CD4-positive, alpha-beta T cell treated with Interferon alpha-2 for 1 hour (primary cell): Measurements from ENCODE around the gene ADAMTSL1.

Experiments
- DNase-seq, 2 donors: peaks; one replicate each; pipeline ENCODE4 v3.0.0-alpha.2; 2020 to 2022

The ADAMTSL1 gene

GRCh38 chr9:18616976-18617375 is 143.0 kb downstream of the ADAMTSL1 start:
- no peak for DNase-seq

DNA sequence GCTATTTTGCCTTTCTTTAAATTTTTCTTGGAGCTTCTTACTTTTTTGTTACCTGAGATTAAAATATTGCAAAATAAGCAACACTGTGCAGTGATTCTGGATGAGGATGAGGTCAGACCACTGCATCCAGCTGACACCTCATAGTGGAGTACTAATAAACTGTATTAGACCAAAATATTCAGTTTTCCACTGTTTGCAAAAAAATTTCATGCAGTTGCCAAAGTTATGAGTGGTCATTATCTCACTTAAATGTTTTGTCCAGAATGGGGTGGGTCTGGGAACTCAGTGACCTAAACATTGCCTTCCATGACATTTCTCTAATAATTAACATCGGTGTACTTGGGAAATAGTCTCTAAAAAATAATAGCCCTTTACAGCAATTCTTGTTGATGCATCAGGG is 143.8 kb downstream of the ADAMTSL1 start:
- no peak for DNase-seq

DNA sequence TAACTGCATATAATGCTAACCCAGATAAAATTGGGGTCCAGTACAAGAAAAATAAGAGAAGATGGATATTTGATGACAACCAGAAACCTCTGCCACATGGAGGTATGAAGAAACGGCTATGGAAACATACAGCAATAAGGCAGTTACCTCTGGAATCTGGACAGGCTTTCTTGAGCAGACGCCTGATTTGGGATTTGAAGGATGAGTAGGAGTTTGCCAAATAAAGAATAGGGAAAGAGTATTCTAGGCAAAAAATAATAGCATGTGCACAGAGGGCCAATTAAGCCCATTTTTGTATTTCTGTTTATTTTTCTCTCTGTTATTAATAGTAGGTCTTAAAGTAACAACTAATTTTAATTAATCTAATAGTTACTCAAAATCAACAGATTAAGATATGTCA is 144.9 kb downstream of the ADAMTSL1 start:
- no peak for DNase-seq

GRCh38 chr9:18622186-18622836 is 148.4 kb downstream of the ADAMTSL1 start:
- no peak for DNase-seq

- no peak for DNase-seq
These were observed 149.5 kb downstream of the ADAMTSL1 start for GRCh38 chr9:18623221-18624079.

GRCh38 chr9:18626046-18626698 is 152.2 kb downstream of the ADAMTSL1 start:
- no peak for DNase-seq

DNA sequence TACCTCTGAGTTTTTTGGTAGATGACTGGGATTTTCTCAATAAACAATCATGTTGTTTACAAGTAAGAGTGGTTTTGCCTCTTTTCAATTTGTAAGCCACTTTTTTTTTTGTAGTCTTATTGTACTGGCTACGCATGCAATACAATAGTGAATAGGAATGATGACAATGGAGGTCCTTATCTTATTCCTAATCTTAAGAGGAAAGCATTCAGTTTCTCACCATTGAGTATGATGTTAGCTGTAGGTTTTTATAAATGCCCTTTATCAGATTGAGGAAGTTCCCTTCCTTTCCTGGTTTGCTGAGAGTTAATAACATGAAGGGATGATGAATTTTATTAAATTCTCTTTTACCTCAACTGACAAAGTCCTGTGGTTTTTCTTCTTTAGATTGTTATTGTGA is 155.2 kb downstream of the ADAMTSL1 start:
- DNase-seq = no peak

DNA sequence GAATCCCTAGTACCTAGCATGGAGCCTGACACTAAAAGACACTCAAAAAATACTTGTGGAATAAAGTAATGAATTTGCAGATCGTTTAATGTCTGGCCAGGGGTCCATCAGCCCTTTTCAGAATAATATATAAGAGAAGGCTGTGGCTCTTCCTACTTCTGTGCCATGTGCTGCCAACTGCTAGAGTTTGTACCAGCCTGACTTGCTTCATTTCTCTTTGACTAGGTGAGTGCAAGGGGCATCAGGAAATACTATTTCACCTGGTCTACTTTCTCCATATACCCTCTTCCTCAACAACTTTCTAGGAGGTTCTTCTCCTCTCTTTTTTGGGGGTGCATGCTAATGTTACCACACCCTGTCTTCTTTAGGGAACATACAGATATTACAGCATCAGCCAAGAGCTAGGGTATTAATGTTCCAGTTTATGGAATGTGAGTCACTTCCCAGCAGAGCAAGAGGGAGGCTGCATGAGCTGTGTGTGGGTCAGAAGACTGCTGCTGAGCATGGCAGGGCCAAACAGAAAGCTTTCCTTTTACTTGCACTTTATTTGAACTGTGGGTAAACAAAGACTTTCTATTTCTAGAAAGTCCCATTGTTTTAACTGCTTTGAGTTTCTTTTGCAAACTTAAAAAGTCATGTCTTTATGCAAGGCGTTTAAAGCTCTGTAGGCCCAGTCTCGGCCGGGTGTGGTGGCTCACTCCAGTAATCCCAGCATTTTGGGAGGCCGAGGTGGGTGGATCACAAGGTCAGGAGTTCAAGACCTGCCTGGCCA is 158.9 kb downstream of the ADAMTSL1 start:
- DNase-seq = no peak

GRCh38 chr9:18636781-18637180 is 162.8 kb downstream of the ADAMTSL1 start:
- DNase-seq = no peak

DNA sequence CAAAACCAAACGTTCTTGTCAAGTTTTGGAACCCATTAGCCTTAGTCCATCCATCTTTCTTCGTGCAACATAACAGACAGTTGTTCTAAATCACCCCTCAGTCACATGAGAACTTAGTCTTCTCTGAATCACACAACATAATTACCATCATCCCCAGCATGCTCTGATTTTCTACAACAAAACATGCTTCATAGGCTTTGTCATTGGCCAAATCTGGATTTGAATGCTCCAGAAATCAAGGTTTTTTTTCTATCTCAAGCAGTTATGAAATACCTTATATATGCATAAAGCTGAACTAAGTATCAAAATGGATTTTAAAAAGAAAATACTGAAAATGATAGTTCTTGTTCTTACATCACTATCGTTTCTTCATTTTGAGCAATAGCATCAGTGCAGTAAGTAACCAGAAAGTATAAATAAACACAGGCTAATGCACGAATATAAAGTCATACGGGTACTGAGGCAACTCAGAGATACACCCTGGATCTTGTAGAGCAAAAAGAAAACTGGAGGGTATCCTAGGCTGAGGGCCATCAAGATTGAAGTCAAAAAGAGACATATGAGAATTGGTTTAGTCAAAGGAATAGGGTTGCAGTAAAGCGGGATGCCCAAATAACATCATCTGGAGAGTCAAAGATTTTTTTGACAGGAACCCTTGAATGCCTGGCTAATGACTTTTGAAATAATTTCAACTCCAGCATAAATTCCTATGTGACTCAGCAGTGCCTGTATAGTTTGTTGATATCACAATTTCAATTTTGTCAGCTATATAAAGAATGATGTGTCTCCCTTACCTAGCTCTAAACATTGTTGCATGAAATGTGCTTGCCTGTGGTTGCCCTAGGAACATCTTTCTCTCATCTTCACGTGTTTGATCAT is 164.7 kb downstream of the ADAMTSL1 start:
- DNase-seq = no peak

DNA sequence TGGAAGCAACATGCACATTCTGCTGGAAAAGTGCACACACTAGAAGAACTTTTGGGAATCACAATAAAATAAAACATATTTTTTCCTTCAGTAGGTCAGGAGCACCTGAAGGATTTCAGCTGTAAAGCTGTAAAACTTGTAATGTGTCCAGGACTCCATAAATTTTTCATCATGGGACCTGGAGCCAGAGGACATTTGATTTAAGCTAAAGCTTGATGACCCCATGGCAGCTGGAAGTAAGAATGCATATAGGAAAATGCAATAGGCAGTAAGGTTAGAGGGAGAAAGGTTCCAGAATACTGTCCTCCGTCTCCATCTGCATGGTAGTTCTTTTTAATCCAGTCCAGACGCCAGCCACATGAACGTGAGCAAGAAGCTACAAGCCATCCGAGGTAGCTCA is 166.0 kb downstream of the ADAMTSL1 start:
- DNase-seq = no peak

DNA sequence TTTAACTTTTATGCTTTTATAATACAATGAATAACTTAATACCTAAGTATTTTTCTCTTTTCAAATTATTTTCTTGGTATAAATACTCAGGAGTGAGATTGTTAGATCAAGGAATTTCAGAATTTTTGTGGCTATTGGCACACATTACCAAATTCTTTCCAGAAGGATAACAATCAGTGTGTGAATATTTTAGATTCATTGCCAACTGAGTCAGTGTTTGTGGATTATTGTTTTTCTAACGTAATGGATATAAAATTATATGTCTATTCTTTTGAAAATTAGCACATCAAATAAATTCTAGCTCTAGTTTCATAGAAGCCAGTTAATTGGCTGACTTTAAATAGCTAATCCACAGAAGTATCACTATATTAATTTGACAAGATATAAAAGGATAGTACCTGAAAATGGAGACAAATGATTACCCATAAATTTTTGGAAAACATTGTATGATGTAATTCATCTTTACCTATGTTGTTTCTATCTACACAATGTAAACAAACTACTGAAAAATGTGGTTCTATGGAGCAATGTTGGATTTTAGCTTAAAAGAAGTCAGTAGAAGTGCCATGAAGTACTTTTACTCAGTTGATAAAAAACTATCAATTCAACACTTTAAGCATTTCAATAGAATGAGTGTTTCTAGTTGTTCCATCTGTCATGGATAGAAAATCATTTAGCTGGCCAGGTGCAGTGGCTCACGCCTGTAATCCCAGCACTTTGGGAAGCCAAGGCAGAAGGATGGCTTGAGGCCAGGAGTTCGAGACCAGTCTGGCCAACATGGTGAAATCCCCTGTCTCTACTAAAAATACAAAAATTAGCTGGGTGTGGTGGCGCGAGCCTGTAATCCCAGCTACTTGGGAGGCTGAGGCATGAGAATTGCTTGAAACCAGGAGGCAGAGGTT is 185.1 kb downstream of the ADAMTSL1 start:
- DNase-seq = no peak

- DNase-seq = no peak
These were observed 186.0 kb downstream of the ADAMTSL1 start for GRCh38 chr9:18660001-18660400.

- DNase-seq = no peak
These were observed 188.4 kb downstream of the ADAMTSL1 start for GRCh38 chr9:18662320-18662719.

GRCh38 chr9:18665947-18666346 is 192.0 kb downstream of the ADAMTSL1 start:
- DNase-seq = no peak

- no peak for DNase-seq
These were observed 192.4 kb downstream of the ADAMTSL1 start for GRCh38 chr9:18666348-18666747.

GRCh38 chr9:18666986-18667772 is 193.2 kb downstream of the ADAMTSL1 start:
- DNase-seq = no peak

- no peak for DNase-seq
These were observed 195.0 kb downstream of the ADAMTSL1 start for GRCh38 chr9:18668944-18669343.

DNA sequence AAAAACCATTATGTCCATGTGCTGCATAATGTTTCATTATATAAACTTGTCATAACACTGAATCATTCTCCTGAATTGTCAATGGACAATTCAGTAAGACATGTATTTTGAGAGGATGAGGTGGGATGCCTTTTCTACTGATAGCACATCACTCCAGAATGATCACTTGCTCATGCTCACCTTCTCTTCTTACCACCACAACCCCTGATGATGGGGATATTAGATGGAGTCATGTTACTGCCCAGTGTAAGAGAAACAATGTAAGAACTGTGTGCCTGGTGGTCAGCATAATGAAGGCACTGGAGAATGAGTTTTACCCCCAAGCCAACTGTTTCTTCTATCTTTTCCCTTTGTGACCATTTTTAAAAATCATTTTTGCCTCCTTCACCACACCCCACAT is 198.8 kb downstream of the ADAMTSL1 start:
- no peak for DNase-seq

- no peak for DNase-seq
These were observed 199.2 kb downstream of the ADAMTSL1 start for GRCh38 chr9:18673179-18673578.
